ENCODE measurements around the gene DYNC1I1. TPM values are rescaled to one million over a fixed set of nuclear protein-coding genes. Genes with fewer than 3 reads are reported as not detected.

Gene DYNC1I1
- total RNA-seq, 1 experiment from 2014 or later, result 8.3 TPM

GRCh38 chr7:96131525-96131924 is 359.2 kb downstream of the DYNC1I1 start:
- intact Hi-C loops (cut with micrococcal nuclease; ENCODE audit: unreplicated experiment), result loop anchor here (5.0 kb wide), 1 partner anchor 36 kb away; no protein-coding TSS in a partner anchor
- ChIA-PET POLR2A (no interaction called here), CTCF (interaction anchor here (0.7 kb wide), 1 partner anchor 64 kb away, joined by 3 read pairs; no protein-coding TSS in a partner anchor)
- peak in 1 of 2 experiments; percentile 17 for DNase-seq
- no peaks in the 10 kb centered on the region for H3K9me3 Mint-ChIP-seq (ENCODE audit: unreplicated experiment)
- Histone ChIP-seq H3K27me3 (replicated peaks; ENCODE audit: control insufficient read depth, insufficient read depth, low read length) (no peaks in the 10 kb centered on the region), H3K9me3 (no peaks in the 10 kb centered on the region), H3K4me1 (peaks cover 9% of the 10 kb centered on the region), H3K36me3 (ENCODE audit: control insufficient read depth, insufficient read depth, low read length) (no peaks in the 10 kb centered on the region), H3K4me3 (ENCODE audit: low read depth, low read length) (no peak overlapping the region)
- peaks cover 48% of the 10 kb centered on the region for H3K36me3 Mint-ChIP-seq (ENCODE audit: insufficient read depth, unreplicated experiment)
- peak in 1 of 2 experiments; percentile 16 for TF ChIP-seq CTCF (IDR thresholded peaks at IDR 0.05; ENCODE audit: insufficient read depth in 1 of 2, low read depth in 1 of 2, low read length in 1 of 2, severe bottlenecking in 1 of 2, unreplicated experiment in 1 of 2)
- no TSS peak for BruUV-seq (replicated peaks)
- H3K27ac Mint-ChIP-seq (ENCODE audit: unreplicated experiment), result no peak overlapping the region
- H3K4me1 Mint-ChIP-seq (ENCODE audit: low read depth, unreplicated experiment), result peaks cover 10% of the 10 kb centered on the region
- no peaks in the 10 kb centered on the region for H3K27me3 Mint-ChIP-seq (ENCODE audit: insufficient read depth, unreplicated experiment)
- H3K4me3 Mint-ChIP-seq (ENCODE audit: unreplicated experiment), result no peak overlapping the region

- no peak for DNase-seq
- Mint-ChIP-seq H3K27ac (ENCODE audit: unreplicated experiment) (no peak overlapping the region), H3K36me3 (ENCODE audit: insufficient read depth, unreplicated experiment) (peaks cover 57% of the 10 kb centered on the region), H3K9me3 (ENCODE audit: unreplicated experiment) (no peaks in the 10 kb centered on the region), H3K4me3 (ENCODE audit: unreplicated experiment) (no peak overlapping the region), H3K27me3 (ENCODE audit: insufficient read depth, unreplicated experiment) (no peaks in the 10 kb centered on the region), H3K4me1 (ENCODE audit: low read depth, unreplicated experiment) (peaks cover 7% of the 10 kb centered on the region)
- intact Hi-C loops (cut with micrococcal nuclease; ENCODE audit: unreplicated experiment), result no loop called here
- no peaks in the 10 kb centered on the region for H3K27me3 ChIP-seq (replicated peaks; ENCODE audit: control insufficient read depth, insufficient read depth, low read length)
- no peaks in the 10 kb centered on the region for H3K4me1 ChIP-seq
- TF ChIP-seq CTCF (IDR thresholded peaks at IDR 0.05; ENCODE audit: insufficient read depth in 1 of 2, low read depth in 1 of 2, low read length in 1 of 2, severe bottlenecking in 1 of 2, unreplicated experiment in 1 of 2), result no peak
- no peaks in the 10 kb centered on the region for H3K36me3 ChIP-seq (ENCODE audit: control insufficient read depth, insufficient read depth, low read length)
- no peaks in the 10 kb centered on the region for H3K9me3 ChIP-seq
- CTCF ChIA-PET, result no interaction called here
- H3K4me3 ChIP-seq (ENCODE audit: low read depth, low read length), result no peak overlapping the region
- POLR2A ChIA-PET, result no interaction called here
- no TSS peak for BruUV-seq (replicated peaks)
Observed at GRCh38 chr7:96135241-96135640, 362.9 kb downstream of the DYNC1I1 start.

- DNase-seq, result no peak
- Histone ChIP-seq H3K4me3 (ENCODE audit: low read depth, low read length) (no peak overlapping the region), H3K9me3 (no peaks in the 10 kb centered on the region), H3K36me3 (ENCODE audit: control insufficient read depth, insufficient read depth, low read length) (no peaks in the 10 kb centered on the region; the same call in 1 of the 2 replicates), H3K4me1 (no peaks in the 10 kb centered on the region), H3K27me3 (replicated peaks; ENCODE audit: control insufficient read depth, insufficient read depth, low read length) (no peaks in the 10 kb centered on the region)
- Mint-ChIP-seq H3K9me3 (ENCODE audit: unreplicated experiment) (no peaks in the 10 kb centered on the region), H3K4me3 (ENCODE audit: unreplicated experiment) (no peak overlapping the region), H3K27me3 (ENCODE audit: insufficient read depth, unreplicated experiment) (no peaks in the 10 kb centered on the region), H3K4me1 (ENCODE audit: low read depth, unreplicated experiment) (peaks cover 7% of the 10 kb centered on the region), H3K27ac (ENCODE audit: unreplicated experiment) (peak overlapping the region; percentile 3), H3K36me3 (ENCODE audit: insufficient read depth, unreplicated experiment) (peaks cover 57% of the 10 kb centered on the region)
- POLR2A ChIA-PET, result no interaction called here
- intact Hi-C loops (cut with micrococcal nuclease; ENCODE audit: unreplicated experiment), result no loop called here
- TF ChIP-seq CTCF (IDR thresholded peaks at IDR 0.05; ENCODE audit: insufficient read depth in 1 of 2, low read depth in 1 of 2, low read length in 1 of 2, severe bottlenecking in 1 of 2, unreplicated experiment in 1 of 2), result no peak
- CTCF ChIA-PET, result no interaction called here
- no TSS peak for BruUV-seq (replicated peaks)
Observed at GRCh38 chr7:96136600-96137239, 364.4 kb downstream of the DYNC1I1 start.

All from Caco-2 (cell line).